Measurements from ENCODE around the gene RGS6. TPM values are rescaled to one million over a fixed set of nuclear protein-coding genes. Genes with fewer than 3 reads are reported as not detected.

Gene RGS6
- total RNA-seq, 1 donor from 2014 or later = 23.3 TPM

GRCh38 chr14:72404106-72404774 lies 472.0 kb downstream of the RGS6 start:
- ATAC-seq (no peak), DNase-seq (ENCODE audit: missing footprints) (no peak)
- intact Hi-C loops (cut with DNase I) = no loop called here

- intact Hi-C loops (cut with DNase I) = no loop called here
- ATAC-seq (no peak), DNase-seq (ENCODE audit: missing footprints) (no peak)
Observed at GRCh38 chr14:72404998-72405397, 472.8 kb downstream of the RGS6 start.

- ATAC-seq (no peak), DNase-seq (ENCODE audit: missing footprints) (no peak)
- intact Hi-C loops (cut with DNase I) = no loop called here
Observed at GRCh38 chr14:72408020-72408419, 475.8 kb downstream of the RGS6 start.

- ATAC-seq (no peak), DNase-seq (ENCODE audit: missing footprints) (no peak)
- intact Hi-C loops (cut with DNase I) = no loop called here
Observed at GRCh38 chr14:72409047-72409446, 476.8 kb downstream of the RGS6 start.

- intact Hi-C loops (cut with DNase I) = no loop called here
- no peak for DNase-seq (ENCODE audit: missing footprints)
- ATAC-seq = no peak
Observed at GRCh38 chr14:72416081-72416849, 484.0 kb downstream of the RGS6 start.

- intact Hi-C loops (cut with DNase I) = no loop called here
- no peak for DNase-seq (ENCODE audit: missing footprints)
- ATAC-seq = no peak
Observed at GRCh38 chr14:72416892-72417291, 484.7 kb downstream of the RGS6 start.

GRCh38 chr14:72418806-72419205 lies 486.6 kb downstream of the RGS6 start:
- intact Hi-C loops (cut with DNase I) = no loop called here
- no peak for DNase-seq (ENCODE audit: missing footprints)
- ATAC-seq = no peak

- no peak for DNase-seq (ENCODE audit: missing footprints)
- intact Hi-C loops (cut with DNase I) = no loop called here
- ATAC-seq = no peak
Observed at GRCh38 chr14:72419226-72419775, 487.1 kb downstream of the RGS6 start.

- DNase-seq (ENCODE audit: missing footprints) (peak; percentile 74), ATAC-seq (no peak)
- intact Hi-C loops (cut with DNase I) = loop anchor here (2.0 kb wide), 2 partner anchors 396 to 488 kb away; partner anchors contain the start of gene RGS6
Observed at GRCh38 chr14:72420749-72421474, 488.7 kb downstream of the RGS6 start.

GRCh38 chr14:72423957-72424356 lies 491.7 kb downstream of the RGS6 start:
- DNase-seq (ENCODE audit: missing footprints) = no peak
- no peak for ATAC-seq
- intact Hi-C loops (cut with DNase I) = no loop called here

GRCh38 chr14:72430457-72430856 lies 498.2 kb downstream of the RGS6 start:
- no peak for DNase-seq (ENCODE audit: missing footprints)
- intact Hi-C loops (cut with DNase I) = no loop called here
- no peak for ATAC-seq

- ATAC-seq (no peak), DNase-seq (ENCODE audit: missing footprints) (no peak)
Observed at GRCh38 chr14:72432748-72433147, 500.5 kb downstream of the RGS6 start.

GRCh38 chr14:72433511-72433910 lies 501.3 kb downstream of the RGS6 start:
- intact Hi-C loops (cut with DNase I) = no loop called here
- DNase-seq (ENCODE audit: missing footprints) = no peak
- ATAC-seq = no peak

More at GRCh38 chr14:72432748-72433147, 500.5 kb downstream of the RGS6 start:
- intact Hi-C loops (cut with DNase I) = no loop called here

- intact Hi-C loops (cut with DNase I) = no loop called here
- DNase-seq (ENCODE audit: missing footprints) = no peak
- no peak for ATAC-seq
Observed at GRCh38 chr14:72434856-72435255, 502.6 kb downstream of the RGS6 start.

GRCh38 chr14:72439707-72440106 lies 507.5 kb downstream of the RGS6 start:
- DNase-seq (ENCODE audit: missing footprints) = no peak
- intact Hi-C loops (cut with DNase I) = no loop called here
- ATAC-seq = no peak

GRCh38 chr14:72443256-72443655 lies 511.0 kb downstream of the RGS6 start:
- no peak for DNase-seq (ENCODE audit: missing footprints)
- ATAC-seq = no peak
- intact Hi-C loops (cut with DNase I) = no loop called here

GRCh38 chr14:72443991-72444441 lies 511.8 kb downstream of the RGS6 start:
- ATAC-seq (no peak), DNase-seq (ENCODE audit: missing footprints) (no peak)
- intact Hi-C loops (cut with DNase I) = no loop called here

- no peak for ATAC-seq
- intact Hi-C loops (cut with DNase I) = no loop called here
- DNase-seq (ENCODE audit: missing footprints) = no peak
Observed at GRCh38 chr14:72444701-72445100, 512.5 kb downstream of the RGS6 start.

- ATAC-seq (no peak), DNase-seq (ENCODE audit: missing footprints) (no peak)
- intact Hi-C loops (cut with DNase I) = no loop called here
Observed at GRCh38 chr14:72448212-72448611, 516.0 kb downstream of the RGS6 start.
